Parathyroid adenoma (tissue), 2 donors: Measurements from ENCODE around the gene GPX8.

Experiments used
- H2AFZ ChIP-seq: fragments of 300-600 bp; sonication (generic); one replicate; pipeline ENCODE4 v1.7.0; 2017; ENCODE audit warnings: antibody characterized with exemption, mild to moderate bottlenecking
- H3K27ac ChIP-seq: fragments of 300-600 bp; sonication (generic); one replicate; pipeline ENCODE4 v1.7.0; 2017
- H3K27me3 ChIP-seq: fragments of 300-600 bp; sonication (generic); one replicate; pipeline ENCODE4 v1.7.0; 2017; ENCODE audit warnings: low read length; ENCODE audit not compliant: control insufficient read depth, insufficient read depth
- H3K36me3 ChIP-seq: fragments of 300-600 bp; sonication (generic); one replicate; pipeline ENCODE4 v1.7.0; 2017; ENCODE audit warnings: low read length; ENCODE audit not compliant: control insufficient read depth, insufficient read depth
- H3K4me1 ChIP-seq: fragments of 300-600 bp; sonication (generic); one replicate; pipeline ENCODE4 v1.7.0; 2017; ENCODE audit warnings: control low read depth
- H3K4me2 ChIP-seq: fragments of 300-600 bp; sonication (generic); one replicate; pipeline ENCODE4 v1.7.0; 2017; ENCODE audit warnings: low read length
- H3K4me3 ChIP-seq: fragments of 300-600 bp; sonication (generic); one replicate; pipeline ENCODE4 v1.7.0; 2017; ENCODE audit warnings: low read depth, low read length
- H3K79me2 ChIP-seq: fragments of 300-600 bp; sonication (generic); one replicate; pipeline ENCODE4 v1.7.0; 2017; ENCODE audit warnings: control low read depth
- H3K9ac ChIP-seq: fragments of 300-600 bp; sonication (generic); one replicate; pipeline ENCODE4 v1.7.0; 2017; ENCODE audit warnings: mild to moderate bottlenecking
- H3K9me3 ChIP-seq: fragments of 300-600 bp; sonication (generic); one replicate; pipeline ENCODE4 v1.7.0; 2017; ENCODE audit warnings: low read length; ENCODE audit not compliant: control insufficient read depth
- CTCF ChIP-seq: fragments of 300-600 bp; sonication (generic); IDR thresholded peaks from one replicate; pipeline ENCODE4 v1.7.0; 2017; ENCODE audit warnings: antibody characterized with exemption, mild to moderate bottlenecking
- donor health status: primary hyperparathyroidism.

The GPX8 gene

GRCh38 chr5:55123365-55123764 is 36.6 kb upstream of the GPX8 start:
- Histone ChIP-seq H3K4me3 (no peak overlapping the region), H3K36me3 (no peaks in the 10 kb centered on the region), H3K4me2 (no peak overlapping the region), H3K27ac (no peak overlapping the region), H3K79me2 (no peaks in the 10 kb centered on the region), H3K27me3 (no peaks in the 10 kb centered on the region), H3K9ac (no peak overlapping the region), H2AFZ (no peak overlapping the region), H3K4me1 (no peaks in the 10 kb centered on the region), H3K9me3 (no peaks in the 10 kb centered on the region)
- no peak for TF ChIP-seq CTCF

GRCh38 chr5:55134053-55134722 is 25.8 kb upstream of the GPX8 start:
- H3K36me3 ChIP-seq: no peaks in the 10 kb centered on the region
- no peaks in the 10 kb centered on the region for H3K79me2 ChIP-seq
- no peak overlapping the region for H3K4me3 ChIP-seq
- H3K4me2 ChIP-seq: no peak overlapping the region
- no peaks in the 10 kb centered on the region for H3K9me3 ChIP-seq
- no peak for TF ChIP-seq CTCF
- no peak overlapping the region for H3K9ac ChIP-seq
- H3K4me1 ChIP-seq: no peaks in the 10 kb centered on the region
- no peak overlapping the region for H3K27ac ChIP-seq
- H2AFZ ChIP-seq: no peak overlapping the region
- H3K27me3 ChIP-seq: no peaks in the 10 kb centered on the region

- H3K9ac ChIP-seq: no peak overlapping the region
Measured at GRCh38 chr5:55136521-55136920, 23.4 kb upstream of the GPX8 start.

GRCh38 chr5:55140908-55141665 is 18.9 kb upstream of the GPX8 start:
- no peaks in the 10 kb centered on the region for H3K9me3 ChIP-seq
- H3K27me3 ChIP-seq: no peaks in the 10 kb centered on the region
- no peak for TF ChIP-seq CTCF
- no peak overlapping the region for H2AFZ ChIP-seq
- no peak overlapping the region for H3K27ac ChIP-seq
- H3K4me3 ChIP-seq: no peak overlapping the region
- no peaks in the 10 kb centered on the region for H3K36me3 ChIP-seq
- H3K79me2 ChIP-seq: no peaks in the 10 kb centered on the region
- H3K4me2 ChIP-seq: no peak overlapping the region
- no peaks in the 10 kb centered on the region for H3K4me1 ChIP-seq
- H3K9ac ChIP-seq: no peak overlapping the region

More at GRCh38 chr5:55136521-55136920, 23.4 kb upstream of the GPX8 start:
- Histone ChIP-seq H3K4me2 (no peak overlapping the region), H3K27ac (no peak overlapping the region), H3K4me3 (no peak overlapping the region), H3K27me3 (no peaks in the 10 kb centered on the region), H3K36me3 (no peaks in the 10 kb centered on the region), H3K4me1 (no peaks in the 10 kb centered on the region), H2AFZ (no peak overlapping the region), H3K79me2 (no peaks in the 10 kb centered on the region), H3K9me3 (no peaks in the 10 kb centered on the region)
- TF ChIP-seq CTCF: no peak
